ENCODE results near the gene YAF2. TPM values are rescaled to one million over a fixed set of nuclear protein-coding genes. Genes with fewer than 3 reads are reported as not detected.

Gene YAF2
- total and polyA plus RNA-seq, 2 experiments from 2014 or later: 1.0 TPM

DNA sequence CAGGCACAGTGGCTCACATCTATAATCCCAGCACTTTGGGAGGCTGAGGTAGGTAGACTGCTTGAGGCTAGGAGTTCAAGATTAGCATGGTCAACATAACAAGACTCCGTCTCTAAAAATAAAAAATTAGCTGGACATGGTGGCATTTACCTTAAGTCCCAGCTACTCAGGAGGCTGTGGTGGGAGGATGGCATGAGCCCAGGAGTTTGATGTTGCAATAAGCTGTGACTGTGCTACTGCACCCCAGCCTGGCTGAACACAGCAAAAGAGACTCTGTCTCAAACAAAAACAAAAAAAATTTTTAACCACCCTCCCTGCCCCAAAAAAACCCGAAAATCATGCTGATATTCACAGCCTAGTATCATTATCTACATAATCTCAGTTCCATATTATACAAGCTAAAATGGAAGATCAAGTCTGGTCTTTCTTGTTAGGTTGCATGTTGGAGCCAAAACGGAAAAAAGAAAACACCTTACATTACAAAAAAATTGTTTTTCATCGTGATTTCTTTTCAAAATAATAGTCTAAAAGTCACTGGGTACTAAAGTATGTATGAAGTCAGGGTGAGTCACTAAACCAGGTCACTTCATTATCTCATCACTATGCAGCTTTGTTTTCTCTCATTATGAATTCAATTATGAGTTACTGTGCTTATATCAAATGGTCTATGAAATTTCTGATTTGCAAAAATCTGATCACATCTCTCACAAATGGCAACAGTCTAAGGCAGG lies 107.2 kb downstream of the YAF2 start (continued):
- TF ChIP-seq, protein P1, sequence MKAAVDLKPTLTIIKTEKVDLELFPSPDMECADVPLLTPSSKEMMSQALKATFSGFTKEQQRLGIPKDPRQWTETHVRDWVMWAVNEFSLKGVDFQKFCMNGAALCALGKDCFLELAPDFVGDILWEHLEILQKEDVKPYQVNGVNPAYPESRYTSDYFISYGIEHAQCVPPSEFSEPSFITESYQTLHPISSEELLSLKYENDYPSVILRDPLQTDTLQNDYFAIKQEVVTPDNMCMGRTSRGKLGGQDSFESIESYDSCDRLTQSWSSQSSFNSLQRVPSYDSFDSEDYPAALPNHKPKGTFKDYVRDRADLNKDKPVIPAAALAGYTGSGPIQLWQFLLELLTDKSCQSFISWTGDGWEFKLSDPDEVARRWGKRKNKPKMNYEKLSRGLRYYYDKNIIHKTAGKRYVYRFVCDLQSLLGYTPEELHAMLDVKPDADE (IDR thresholded peaks at IDR 0.05): no peak
- TF ChIP-seq STAT1 (IDR thresholded peaks at IDR 0.05; ENCODE audit: unreplicated experiment): no peak
- TF ChIP-seq, protein P2, sequence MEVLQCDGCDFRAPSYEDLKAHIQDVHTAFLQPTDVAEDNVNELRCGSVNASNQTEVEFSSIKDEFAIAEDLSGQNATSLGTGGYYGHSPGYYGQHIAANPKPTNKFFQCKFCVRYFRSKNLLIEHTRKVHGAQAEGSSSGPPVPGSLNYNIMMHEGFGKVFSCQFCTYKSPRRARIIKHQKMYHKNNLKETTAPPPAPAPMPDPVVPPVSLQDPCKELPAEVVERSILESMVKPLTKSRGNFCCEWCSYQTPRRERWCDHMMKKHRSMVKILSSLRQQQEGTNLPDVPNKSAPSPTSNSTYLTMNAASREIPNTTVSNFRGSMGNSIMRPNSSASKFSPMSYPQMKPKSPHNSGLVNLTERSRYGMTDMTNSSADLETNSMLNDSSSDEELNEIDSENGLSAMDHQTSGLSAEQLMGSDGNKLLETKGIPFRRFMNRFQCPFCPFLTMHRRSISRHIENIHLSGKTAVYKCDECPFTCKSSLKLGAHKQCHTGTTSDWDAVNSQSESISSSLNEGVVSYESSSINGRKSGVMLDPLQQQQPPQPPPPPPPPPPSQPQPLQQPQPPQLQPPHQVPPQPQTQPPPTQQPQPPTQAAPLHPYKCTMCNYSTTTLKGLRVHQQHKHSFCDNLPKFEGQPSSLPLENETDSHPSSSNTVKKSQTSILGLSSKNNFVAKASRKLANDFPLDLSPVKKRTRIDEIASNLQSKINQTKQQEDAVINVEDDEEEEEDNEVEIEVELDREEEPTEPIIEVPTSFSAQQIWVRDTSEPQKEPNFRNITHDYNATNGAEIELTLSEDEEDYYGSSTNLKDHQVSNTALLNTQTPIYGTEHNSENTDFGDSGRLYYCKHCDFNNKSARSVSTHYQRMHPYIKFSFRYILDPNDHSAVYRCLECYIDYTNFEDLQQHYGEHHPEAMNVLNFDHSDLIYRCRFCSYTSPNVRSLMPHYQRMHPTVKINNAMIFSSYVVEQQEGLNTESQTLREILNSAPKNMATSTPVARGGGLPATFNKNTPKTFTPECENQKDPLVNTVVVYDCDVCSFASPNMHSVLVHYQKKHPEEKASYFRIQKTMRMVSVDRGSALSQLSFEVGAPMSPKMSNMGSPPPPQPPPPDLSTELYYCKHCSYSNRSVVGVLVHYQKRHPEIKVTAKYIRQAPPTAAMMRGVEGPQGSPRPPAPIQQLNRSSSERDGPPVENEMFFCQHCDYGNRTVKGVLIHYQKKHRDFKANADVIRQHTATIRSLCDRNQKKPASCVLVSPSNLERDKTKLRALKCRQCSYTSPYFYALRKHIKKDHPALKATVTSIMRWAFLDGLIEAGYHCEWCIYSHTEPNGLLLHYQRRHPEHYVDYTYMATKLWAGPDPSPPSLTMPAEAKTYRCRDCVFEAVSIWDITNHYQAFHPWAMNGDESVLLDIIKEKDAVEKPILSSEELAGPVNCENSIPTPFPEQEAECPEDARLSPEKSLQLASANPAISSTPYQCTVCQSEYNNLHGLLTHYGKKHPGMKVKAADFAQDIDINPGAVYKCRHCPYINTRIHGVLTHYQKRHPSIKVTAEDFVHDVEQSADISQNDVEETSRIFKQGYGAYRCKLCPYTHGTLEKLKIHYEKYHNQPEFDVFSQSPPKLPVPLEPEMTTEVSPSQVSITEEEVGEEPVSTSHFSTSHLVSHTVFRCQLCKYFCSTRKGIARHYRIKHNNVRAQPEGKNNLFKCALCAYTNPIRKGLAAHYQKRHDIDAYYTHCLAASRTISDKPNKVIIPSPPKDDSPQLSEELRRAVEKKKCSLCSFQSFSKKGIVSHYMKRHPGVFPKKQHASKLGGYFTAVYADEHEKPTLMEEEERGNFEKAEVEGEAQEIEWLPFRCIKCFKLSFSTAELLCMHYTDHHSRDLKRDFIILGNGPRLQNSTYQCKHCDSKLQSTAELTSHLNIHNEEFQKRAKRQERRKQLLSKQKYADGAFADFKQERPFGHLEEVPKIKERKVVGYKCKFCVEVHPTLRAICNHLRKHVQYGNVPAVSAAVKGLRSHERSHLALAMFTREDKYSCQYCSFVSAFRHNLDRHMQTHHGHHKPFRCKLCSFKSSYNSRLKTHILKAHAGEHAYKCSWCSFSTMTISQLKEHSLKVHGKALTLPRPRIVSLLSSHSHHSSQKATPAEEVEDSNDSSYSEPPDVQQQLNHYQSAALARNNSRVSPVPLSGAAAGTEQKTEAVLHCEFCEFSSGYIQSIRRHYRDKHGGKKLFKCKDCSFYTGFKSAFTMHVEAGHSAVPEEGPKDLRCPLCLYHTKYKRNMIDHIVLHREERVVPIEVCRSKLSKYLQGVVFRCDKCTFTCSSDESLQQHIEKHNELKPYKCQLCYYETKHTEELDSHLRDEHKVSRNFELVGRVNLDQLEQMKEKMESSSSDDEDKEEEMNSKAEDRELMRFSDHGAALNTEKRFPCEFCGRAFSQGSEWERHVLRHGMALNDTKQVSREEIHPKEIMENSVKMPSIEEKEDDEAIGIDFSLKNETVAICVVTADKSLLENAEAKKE (CRISPR knock-in tag; IDR thresholded peaks at IDR 0.05): no peak
- TF ChIP-seq EZH2phosphoT487 (IDR thresholded peaks at IDR 0.05; ENCODE audit: unreplicated experiment): no peak
- no peak for TF ChIP-seq CREB1 (CRISPR knock-in tag; IDR thresholded peaks at IDR 0.05; ENCODE audit: low read depth)
- TF ChIP-seq EZH2 (IDR thresholded peaks at IDR 0.05; ENCODE audit: low read depth, unreplicated experiment): no peak

DNA sequence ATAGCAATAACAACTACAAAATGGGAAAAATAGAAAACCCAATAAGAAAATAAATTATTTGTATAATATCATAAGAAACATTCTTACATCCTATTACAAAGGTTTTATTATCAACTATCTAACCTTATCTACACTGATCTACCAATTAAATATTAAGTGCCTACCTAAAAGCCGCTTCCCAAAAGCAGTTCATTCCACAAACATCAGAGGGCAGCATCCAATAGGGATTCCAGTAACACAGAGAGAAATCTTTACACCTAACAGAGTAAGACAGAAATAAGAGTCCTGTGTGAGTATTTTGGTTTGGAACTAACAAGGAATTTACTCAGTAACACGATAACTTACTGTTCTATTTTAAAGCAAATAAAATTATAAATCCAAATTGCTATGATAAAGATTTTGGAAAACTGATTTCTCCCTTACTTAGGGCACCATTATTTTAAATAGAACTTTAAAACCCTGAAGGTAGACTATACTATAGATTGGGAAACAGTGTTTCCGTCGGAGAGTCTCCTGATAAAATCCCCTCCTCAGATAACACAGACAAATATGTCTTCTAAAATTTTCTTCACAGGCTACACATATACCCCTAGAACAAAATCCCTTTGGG lies 108.3 kb downstream of the YAF2 start:
- Mint-ChIP-seq H3K4me1 (peaks cover 11% of the 10 kb centered on the region), H3K36me3 (ENCODE audit: low read depth) (no peaks in the 10 kb centered on the region), H3K9me3 (no peaks in the 10 kb centered on the region), H3K27ac (no peak overlapping the region), H3K27me3 (ENCODE audit: insufficient read depth, low read depth, poor library complexity) (no peaks in the 10 kb centered on the region), H3K4me3 (no peak overlapping the region)
- H3K4me3 ChIP-seq: no peak overlapping the region
- peaks cover 44% of the 10 kb centered on the region for H3K79me2 ChIP-seq (replicated peaks; ENCODE audit: insufficient read depth)
- H4K20me1 ChIP-seq (replicated peaks; ENCODE audit: insufficient read depth): peaks cover 6% of the 10 kb centered on the region; the same call in 1 of the 2 replicates
- H3K36me3 ChIP-seq (ENCODE audit: insufficient read depth): no peaks in the 10 kb centered on the region
- H3K9me2 ChIP-seq (ENCODE audit: insufficient read depth): no peaks in the 10 kb centered on the region
- no peak overlapping the region for H3K4me2 ChIP-seq
- H3K27ac ChIP-seq (ENCODE audit: low read depth): no peak overlapping the region
- no peaks in the 10 kb centered on the region for H3F3A ChIP-seq (replicated peaks; ENCODE audit: low read depth)
- ATAC-seq (peak; percentile 67), DNase-seq (ENCODE audit: low spot score) (peak; percentile 79)
- TF ChIP-seq POLR2AphosphoS5 (IDR thresholded peaks at IDR 0.05; ENCODE audit: low read depth): no peak
- TF ChIP-seq, protein P3, sequence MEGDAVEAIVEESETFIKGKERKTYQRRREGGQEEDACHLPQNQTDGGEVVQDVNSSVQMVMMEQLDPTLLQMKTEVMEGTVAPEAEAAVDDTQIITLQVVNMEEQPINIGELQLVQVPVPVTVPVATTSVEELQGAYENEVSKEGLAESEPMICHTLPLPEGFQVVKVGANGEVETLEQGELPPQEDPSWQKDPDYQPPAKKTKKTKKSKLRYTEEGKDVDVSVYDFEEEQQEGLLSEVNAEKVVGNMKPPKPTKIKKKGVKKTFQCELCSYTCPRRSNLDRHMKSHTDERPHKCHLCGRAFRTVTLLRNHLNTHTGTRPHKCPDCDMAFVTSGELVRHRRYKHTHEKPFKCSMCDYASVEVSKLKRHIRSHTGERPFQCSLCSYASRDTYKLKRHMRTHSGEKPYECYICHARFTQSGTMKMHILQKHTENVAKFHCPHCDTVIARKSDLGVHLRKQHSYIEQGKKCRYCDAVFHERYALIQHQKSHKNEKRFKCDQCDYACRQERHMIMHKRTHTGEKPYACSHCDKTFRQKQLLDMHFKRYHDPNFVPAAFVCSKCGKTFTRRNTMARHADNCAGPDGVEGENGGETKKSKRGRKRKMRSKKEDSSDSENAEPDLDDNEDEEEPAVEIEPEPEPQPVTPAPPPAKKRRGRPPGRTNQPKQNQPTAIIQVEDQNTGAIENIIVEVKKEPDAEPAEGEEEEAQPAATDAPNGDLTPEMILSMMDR (conservative IDR thresholded peaks at IDR 0.05; ENCODE audit: low read depth in 2 of 2): peak; percentile 82 to 95
- peaks cover 10% of the 10 kb centered on the region for H3K4me1 ChIP-seq (ENCODE audit: insufficient read depth)
- no peaks in the 10 kb centered on the region for H3K27me3 ChIP-seq (ENCODE audit: insufficient read depth)
- no peak overlapping the region for H2AFZ ChIP-seq
